ENCODE measurements around the gene C1orf94. TPM values are rescaled to one million over a fixed set of nuclear protein-coding genes. Genes with fewer than 3 reads are reported as not detected.

Gene C1orf94
- polyA plus RNA-seq, 1 donor from 2014 or later = not detected

DNA sequence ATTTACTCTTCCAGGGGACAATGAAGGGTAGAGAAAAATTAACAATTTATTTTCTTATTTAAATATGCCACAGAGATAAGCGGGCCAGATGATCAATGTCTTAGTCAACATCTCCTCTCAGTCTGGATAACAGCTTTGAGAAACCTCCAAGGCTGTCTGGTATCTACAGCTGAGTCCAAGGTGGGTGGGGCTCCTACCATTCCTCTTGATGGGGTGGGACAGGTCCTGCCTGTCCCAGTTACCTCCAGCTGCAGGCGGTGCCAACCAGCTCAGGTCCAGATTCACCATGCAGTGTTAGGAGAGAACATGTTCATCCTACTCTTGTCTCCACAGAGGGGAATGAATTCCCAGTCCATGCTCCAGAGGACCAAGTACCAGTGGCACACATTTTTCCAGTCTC lies 32.7 kb upstream of the C1orf94 start:
- H2AFZ ChIP-seq (ENCODE audit: low read depth, low read length) = no peak overlapping the region
- H3K36me3 ChIP-seq (ENCODE audit: insufficient read depth, low read length) = no peaks in the 10 kb centered on the region
- no peaks in the 10 kb centered on the region for H3K79me2 ChIP-seq (replicated peaks; ENCODE audit: insufficient read depth, low read length)
- no peak overlapping the region for H3K4me2 ChIP-seq (ENCODE audit: low read length)
- TF ChIP-seq EZH2 (IDR thresholded peaks at IDR 0.05; ENCODE audit: borderline replicate concordance, insufficient read depth, low read length, poor library complexity, severe bottlenecking) = no peak
- no peak for TF ChIP-seq MXI1 (conservative IDR thresholded peaks at IDR 0.05; ENCODE audit: poor library complexity, severe bottlenecking)
- no peak for TF ChIP-seq REST (IDR thresholded peaks at IDR 0.05; ENCODE audit: borderline replicate concordance)
- TF ChIP-seq SMC3 (conservative IDR thresholded peaks at IDR 0.05; ENCODE audit: poor library complexity) = no peak
- no peak for TF ChIP-seq EP300 (conservative IDR thresholded peaks at IDR 0.05; ENCODE audit: poor library complexity, severe bottlenecking)
- no peak overlapping the region for H3K9ac ChIP-seq (ENCODE audit: low read length)
- H3K27ac ChIP-seq (ENCODE audit: low read length) = no peak overlapping the region
- no peaks in the 10 kb centered on the region for H3F3A ChIP-seq (ENCODE audit: insufficient read depth, low read length, poor library complexity, severe bottlenecking)
- H4K20me1 ChIP-seq (ENCODE audit: insufficient read depth) = no peaks in the 10 kb centered on the region
- H3K9me2 ChIP-seq (ENCODE audit: insufficient read depth, low read length) = no peaks in the 10 kb centered on the region
- no peaks in the 10 kb centered on the region for H3K27me3 ChIP-seq (ENCODE audit: insufficient read depth, low read depth, low read length)
- no peaks in the 10 kb centered on the region for H3K9me3 ChIP-seq (ENCODE audit: low read length)
- no peak overlapping the region for H3K4me3 ChIP-seq (ENCODE audit: low read length)

- Histone ChIP-seq H3K9ac (ENCODE audit: low read length) (no peak overlapping the region), H3K9me2 (ENCODE audit: insufficient read depth, low read length) (no peaks in the 10 kb centered on the region), H3K4me3 (ENCODE audit: low read length) (no peak overlapping the region), H3K4me2 (ENCODE audit: low read length) (no peak overlapping the region), H3F3A (ENCODE audit: insufficient read depth, low read length, poor library complexity, severe bottlenecking) (no peaks in the 10 kb centered on the region), H3K36me3 (ENCODE audit: insufficient read depth, low read length) (no peaks in the 10 kb centered on the region), H3K79me2 (replicated peaks; ENCODE audit: insufficient read depth, low read length) (no peaks in the 10 kb centered on the region), H3K9me3 (ENCODE audit: low read length) (no peaks in the 10 kb centered on the region), H4K20me1 (ENCODE audit: insufficient read depth) (no peaks in the 10 kb centered on the region), H3K27ac (ENCODE audit: low read length) (no peak overlapping the region), H3K27me3 (ENCODE audit: insufficient read depth, low read depth, low read length) (no peaks in the 10 kb centered on the region), H2AFZ (ENCODE audit: low read depth, low read length) (no peak overlapping the region)
- TF ChIP-seq EZH2 (IDR thresholded peaks at IDR 0.05; ENCODE audit: borderline replicate concordance, insufficient read depth, low read length, poor library complexity, severe bottlenecking) = no peak
Measured at GRCh38 chr1:34144766-34145165, 31.9 kb upstream of the C1orf94 start.

- no peaks in the 10 kb centered on the region for H3K9me3 ChIP-seq (ENCODE audit: low read length)
- H3K36me3 ChIP-seq (ENCODE audit: insufficient read depth, low read length) = no peaks in the 10 kb centered on the region
- H3K79me2 ChIP-seq (replicated peaks; ENCODE audit: insufficient read depth, low read length) = no peaks in the 10 kb centered on the region
- H3K9ac ChIP-seq (ENCODE audit: low read length) = no peak overlapping the region
- H3F3A ChIP-seq (ENCODE audit: insufficient read depth, low read length, poor library complexity, severe bottlenecking) = no peaks in the 10 kb centered on the region
- H3K27me3 ChIP-seq (ENCODE audit: insufficient read depth, low read depth, low read length) = no peaks in the 10 kb centered on the region
- no peak overlapping the region for H3K27ac ChIP-seq (ENCODE audit: low read length)
- no peaks in the 10 kb centered on the region for H3K9me2 ChIP-seq (ENCODE audit: insufficient read depth, low read length)
- no peak overlapping the region for H3K4me2 ChIP-seq (ENCODE audit: low read length)
- no peak overlapping the region for H2AFZ ChIP-seq (ENCODE audit: low read depth, low read length)
- no peak for TF ChIP-seq EP300 (conservative IDR thresholded peaks at IDR 0.05; ENCODE audit: poor library complexity, severe bottlenecking)
- TF ChIP-seq EZH2 (IDR thresholded peaks at IDR 0.05; ENCODE audit: borderline replicate concordance, insufficient read depth, low read length, poor library complexity, severe bottlenecking) = no peak
- TF ChIP-seq SMC3 (conservative IDR thresholded peaks at IDR 0.05; ENCODE audit: poor library complexity) = no peak
- no peak for TF ChIP-seq POLR2AphosphoS5 (IDR thresholded peaks at IDR 0.05)
- TF ChIP-seq CTCF (IDR thresholded peaks at IDR 0.05; ENCODE audit: poor library complexity, severe bottlenecking) = no peak
- no peak overlapping the region for H3K4me3 ChIP-seq (ENCODE audit: low read length)
- no peaks in the 10 kb centered on the region for H4K20me1 ChIP-seq (ENCODE audit: insufficient read depth)
Measured at GRCh38 chr1:34147301-34147700, 29.4 kb upstream of the C1orf94 start.

Data from neural cell (in vitro differentiated cells).